Activated CD4-positive, alpha-beta T cell treated with anti-CD3 and anti-CD28 coated beads for 36 hours (primary cell): ENCODE measurements around the gene UNC45A. TPM values are rescaled to one million over a fixed set of nuclear protein-coding genes. Genes with fewer than 3 reads are reported as not detected.
A peak's percentile ranks its signal among the peaks of the same experiment; 100 is the strongest.

ENCODE experiments used
- ATAC-seq: fragments of 200-7000 bp; cut with Tn5 transposase; one replicate; pipeline ENCODE4 v1.10.0; 2021; ENCODE audit warnings: mild to moderate bottlenecking, moderate library complexity
- CTCF ChIA-PET: fragments of 350-600 bp; sonication (Branson Sonifier 250); formaldehyde crosslinking; loops from one replicate; lab custom pipeline; 2021; ENCODE audit warnings: antibody characterized with exemption; lab: Charles Lee
- POLR2A ChIA-PET: fragments of 350-600 bp; sonication (Branson Sonifier 250); formaldehyde crosslinking; loops from one replicate; lab custom pipeline; 2021; ENCODE audit warnings: antibody characterized with exemption, inconsistent platforms; lab: Charles Lee
- DNase-seq: peaks from one replicate; pipeline ENCODE4 v3.0.0-alpha.2; 2020
- H3K27ac Mint-ChIP-seq: one replicate; pipeline ENCODE4 v1.8.0; 2021; ENCODE audit warnings: mixed read lengths
- H3K27me3 Mint-ChIP-seq: one replicate; pipeline ENCODE4 v1.8.0; 2021; ENCODE audit warnings: mixed read lengths
- H3K36me3 Mint-ChIP-seq: one replicate; pipeline ENCODE4 v1.8.0; 2021; ENCODE audit warnings: low read depth, mixed read lengths
- H3K4me1 Mint-ChIP-seq: one replicate; pipeline ENCODE4 v1.8.0; 2021; ENCODE audit warnings: mixed read lengths
- H3K4me3 Mint-ChIP-seq: one replicate; pipeline ENCODE4 v1.8.0; 2021; ENCODE audit warnings: mild to moderate bottlenecking, moderate library complexity, mixed read lengths
- H3K9me3 Mint-ChIP-seq: one replicate; pipeline ENCODE4 v1.8.0; 2021; ENCODE audit warnings: low read depth, mixed read lengths
- intact Hi-C, 2 experiments: fragments of 100-400 bp; cut with DNase I in 1 of 2; cut with micrococcal nuclease in 1 of 2; formaldehyde crosslinking; loops; one replicate each; pipeline versions ENCODE4 v1.14.2 to v1.15.1; 2022 to 2024; cut with DNase I, micrococcal nuclease
- total RNA-seq, 2 experiments: library from RNA; stranded (reverse); gene quantifications; one replicate each; pipeline ENCODE4 v1.2.3, GENCODE V29; 2021

UNC45A gene
- total RNA-seq, 2 experiments from 2014 or later: 51.4 to 65.6 TPM

DNA sequence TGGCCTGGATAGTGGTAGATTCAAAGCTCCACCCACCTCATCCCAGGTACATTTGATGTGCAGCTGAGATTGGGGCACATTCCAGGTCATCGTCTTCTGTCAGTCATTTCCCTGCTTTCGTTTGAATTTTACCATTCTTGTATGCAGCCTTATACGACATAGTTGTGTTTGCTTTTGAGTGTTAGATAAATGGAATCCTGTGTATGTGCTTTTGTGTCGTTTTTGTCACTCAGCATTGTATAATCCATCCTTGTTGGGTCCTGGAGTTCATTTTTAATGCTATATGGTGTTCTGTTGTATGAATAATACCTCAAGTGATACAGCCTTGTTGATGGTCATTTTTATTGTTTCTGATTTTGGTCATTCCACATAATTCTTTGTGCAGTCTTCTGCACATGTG is 26.9 kb downstream of the UNC45A start:
- H3K9me3 Mint-ChIP-seq: no peaks in the 10 kb centered on the region
- no peak overlapping the region for H3K27ac Mint-ChIP-seq
- POLR2A ChIA-PET: no interaction called here
- intact Hi-C loops: no loop called here
- CTCF ChIA-PET: interaction anchor here (10.9 kb wide), 1 partner anchor 27 kb away, joined by 139 read pairs; the partner anchor contains the start of genes HDDC3 and UNC45A
- peaks cover 57% of the 10 kb centered on the region for H3K36me3 Mint-ChIP-seq
- no peak overlapping the region for H3K4me3 Mint-ChIP-seq
- no peak for DNase-seq
- no peaks in the 10 kb centered on the region for H3K27me3 Mint-ChIP-seq
- no peak for ATAC-seq
- peaks cover 4% of the 10 kb centered on the region for H3K4me1 Mint-ChIP-seq

DNA sequence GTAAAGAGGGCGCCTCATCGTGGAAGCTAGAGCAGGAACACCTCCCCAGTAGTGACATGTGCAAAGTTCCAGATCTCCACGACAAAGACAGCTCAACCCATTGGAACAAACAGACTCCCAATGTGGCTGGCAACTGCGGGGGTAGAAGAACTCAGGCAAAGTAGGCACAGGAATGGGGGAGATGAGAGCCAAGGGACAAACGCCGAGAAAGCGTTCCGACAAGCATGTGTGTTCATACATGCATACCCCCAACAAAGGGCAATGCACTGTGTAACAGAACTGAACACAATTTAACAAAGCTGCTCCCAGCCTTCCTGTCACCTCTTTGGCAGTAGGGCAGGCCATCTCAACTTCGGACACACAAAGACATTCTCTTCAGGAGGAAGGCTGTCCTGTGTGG is 31.2 kb downstream of the UNC45A start:
- H3K9me3 Mint-ChIP-seq: no peaks in the 10 kb centered on the region
- intact Hi-C loops: no loop called here
- ATAC-seq (no peak), DNase-seq (no peak)
- ChIA-PET POLR2A (no interaction called here), CTCF (interaction anchor here (0.5 to 1.5 kb wide), 4 partner anchors 13 to 840 kb away, joined by 3 to 5 read pairs (median 3); no protein-coding TSS in a partner anchor)
- H3K36me3 Mint-ChIP-seq: peaks cover 70% of the 10 kb centered on the region
- H3K27ac Mint-ChIP-seq: peak overlapping the region; percentile 70
- H3K4me1 Mint-ChIP-seq: no peaks in the 10 kb centered on the region
- H3K27me3 Mint-ChIP-seq: no peaks in the 10 kb centered on the region
- H3K4me3 Mint-ChIP-seq: no peak overlapping the region

DNA sequence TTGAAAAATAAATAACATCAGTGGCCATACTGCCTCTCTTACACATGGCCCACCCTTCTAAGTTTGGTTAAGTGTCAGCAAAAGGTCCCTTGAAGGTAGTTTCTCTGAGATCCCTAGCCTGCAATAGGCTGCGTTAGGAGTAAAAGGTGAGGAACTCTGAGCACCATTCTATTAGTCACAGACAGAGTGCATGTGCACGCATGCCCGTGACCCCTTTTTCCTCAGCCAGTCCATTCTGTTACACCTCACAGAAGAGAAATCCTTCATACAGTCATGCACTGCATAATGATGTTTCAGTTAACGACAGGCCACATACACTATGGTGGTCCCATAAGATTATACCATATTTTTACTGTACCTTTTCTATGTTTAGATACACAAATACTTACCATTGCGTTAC is 32.1 kb downstream of the UNC45A start:
- no peaks in the 10 kb centered on the region for H3K4me1 Mint-ChIP-seq
- DNase-seq: no peak
- no peak overlapping the region for H3K27ac Mint-ChIP-seq
- ChIA-PET CTCF (interaction anchor here (0.6 to 1.5 kb wide), 2 partner anchors 12 to 31 kb away, joined by 5 read pairs; no protein-coding TSS in a partner anchor), POLR2A (no interaction called here)
- no peaks in the 10 kb centered on the region for H3K9me3 Mint-ChIP-seq
- ATAC-seq: no peak
- no peaks in the 10 kb centered on the region for H3K27me3 Mint-ChIP-seq
- no peak overlapping the region for H3K4me3 Mint-ChIP-seq
- H3K36me3 Mint-ChIP-seq: peaks cover 64% of the 10 kb centered on the region
- intact Hi-C loops: no loop called here

DNA sequence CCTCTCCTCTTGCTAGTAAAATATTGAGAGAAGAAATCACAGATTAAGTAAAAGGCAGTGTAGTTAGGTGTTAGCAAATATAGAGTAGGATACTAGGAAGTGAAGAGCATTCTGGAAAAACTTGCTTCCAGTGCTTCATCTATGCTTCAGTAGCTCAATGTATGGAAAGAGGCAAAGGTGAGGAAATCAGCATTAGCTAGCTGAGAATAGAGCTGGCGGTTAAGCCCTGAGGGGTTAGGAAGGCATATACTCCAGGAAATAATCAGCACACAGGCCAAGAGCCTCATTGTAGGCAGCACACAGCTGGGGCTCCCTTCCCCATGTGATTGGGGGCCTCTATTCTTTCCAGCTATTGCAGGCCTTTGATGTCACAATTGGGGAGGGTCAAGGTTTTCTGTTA is 33.3 kb downstream of the UNC45A start:
- intact Hi-C loops: no loop called here
- DNase-seq (no peak), ATAC-seq (no peak)
- no peaks in the 10 kb centered on the region for H3K4me1 Mint-ChIP-seq
- no peak overlapping the region for H3K4me3 Mint-ChIP-seq
- no peak overlapping the region for H3K27ac Mint-ChIP-seq
- CTCF ChIA-PET: interaction anchor here (1.2 to 3.3 kb wide), 2 partner anchors 11 to 14 kb away, joined by 3 to 19 read pairs; partner anchors contain the start of gene RCCD1
- POLR2A ChIA-PET: no interaction called here
- H3K27me3 Mint-ChIP-seq: no peaks in the 10 kb centered on the region
- H3K36me3 Mint-ChIP-seq: peaks cover 60% of the 10 kb centered on the region
- H3K9me3 Mint-ChIP-seq: no peaks in the 10 kb centered on the region

DNA sequence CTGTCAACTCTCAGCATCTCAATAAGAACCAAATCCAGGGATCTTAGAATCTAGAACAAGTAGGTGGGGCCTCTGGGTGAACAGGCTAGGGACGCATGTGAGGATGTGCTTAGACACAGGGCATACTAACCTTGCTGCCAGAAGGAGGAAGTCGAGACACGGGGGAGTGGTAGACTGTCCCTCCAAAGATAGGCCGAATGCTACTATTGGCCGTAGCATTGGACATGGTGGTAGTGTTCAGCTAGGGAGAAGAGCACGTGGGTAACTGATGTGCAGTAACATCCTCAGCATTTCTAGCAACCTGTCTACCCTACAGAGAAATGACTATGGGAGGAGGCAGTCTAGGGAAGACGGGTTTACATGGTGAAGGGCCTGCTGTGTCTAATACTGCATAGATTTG is 35.2 kb downstream of the UNC45A start:
- H3K27ac Mint-ChIP-seq: no peak overlapping the region
- no peak for ATAC-seq
- no peaks in the 10 kb centered on the region for H3K4me1 Mint-ChIP-seq
- peaks cover 62% of the 10 kb centered on the region for H3K36me3 Mint-ChIP-seq
- no peak for DNase-seq
- H3K27me3 Mint-ChIP-seq: no peaks in the 10 kb centered on the region
- intact Hi-C loops: no loop called here
- H3K9me3 Mint-ChIP-seq: no peaks in the 10 kb centered on the region
- POLR2A ChIA-PET: no interaction called here
- no peak overlapping the region for H3K4me3 Mint-ChIP-seq
- CTCF ChIA-PET: interaction anchor here (0.7 to 3.3 kb wide), 3 partner anchors 9 to 85 kb away, joined by 3 to 19 read pairs (median 3); no protein-coding TSS in a partner anchor

DNA sequence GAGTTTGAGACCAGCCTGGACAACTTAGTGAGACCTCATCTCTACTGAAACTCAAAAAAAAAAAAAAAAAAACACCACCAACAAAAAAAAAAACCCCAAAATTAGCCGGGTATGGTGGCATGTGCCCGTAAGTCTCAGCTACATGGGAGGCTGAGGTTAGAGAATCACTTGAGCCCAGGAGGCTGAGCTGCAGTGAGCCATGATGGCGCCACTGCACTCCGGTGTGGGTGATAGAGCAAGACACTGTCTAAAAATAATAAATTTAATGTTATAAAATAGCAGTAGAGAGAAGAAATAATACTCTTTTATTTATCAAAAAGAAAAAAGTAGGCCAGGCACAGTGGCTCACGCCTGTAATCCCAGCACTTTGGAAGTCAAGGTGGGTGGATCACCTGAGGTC is 37.0 kb downstream of the UNC45A start:
- DNase-seq (no peak), ATAC-seq (no peak)
- intact Hi-C loops: no loop called here
- Mint-ChIP-seq H3K4me1 (no peaks in the 10 kb centered on the region), H3K9me3 (no peaks in the 10 kb centered on the region), H3K36me3 (peaks cover 64% of the 10 kb centered on the region), H3K4me3 (no peak overlapping the region), H3K27ac (no peak overlapping the region), H3K27me3 (no peaks in the 10 kb centered on the region)
- POLR2A ChIA-PET: interaction anchor here (0.7 to 1.4 kb wide), 2 partner anchors 9 to 33 kb away, joined by 4 to 6 read pairs; no protein-coding TSS in a partner anchor
- CTCF ChIA-PET: no interaction called here

DNA sequence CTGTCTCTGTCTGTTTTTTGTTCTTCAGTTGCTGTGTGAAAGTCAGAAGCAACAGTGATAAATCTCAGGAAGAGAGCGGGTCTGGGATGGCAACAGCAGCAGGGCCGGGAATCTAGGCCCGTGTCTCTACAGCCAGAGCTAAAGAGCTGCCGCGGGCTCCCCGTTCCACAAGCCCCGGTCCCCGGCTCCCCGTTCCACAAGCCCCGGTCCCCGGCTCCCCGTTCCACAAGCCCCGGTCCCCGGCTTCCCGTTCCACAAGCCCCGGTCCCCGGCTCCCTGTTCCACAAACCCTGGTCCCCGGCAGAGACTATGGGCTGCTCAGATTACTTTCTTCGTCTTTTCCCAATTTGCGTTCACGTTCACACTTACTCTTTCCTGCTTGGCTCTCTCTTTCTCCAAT is 39.1 kb downstream of the UNC45A start:
- no peaks in the 10 kb centered on the region for H3K27me3 Mint-ChIP-seq
- H3K4me1 Mint-ChIP-seq: no peaks in the 10 kb centered on the region
- H3K36me3 Mint-ChIP-seq: peaks cover 60% of the 10 kb centered on the region
- CTCF ChIA-PET: no interaction called here
- H3K27ac Mint-ChIP-seq: no peak overlapping the region
- POLR2A ChIA-PET: no interaction called here
- H3K4me3 Mint-ChIP-seq: no peak overlapping the region
- no peak for DNase-seq
- intact Hi-C loops: no loop called here
- H3K9me3 Mint-ChIP-seq: no peaks in the 10 kb centered on the region
- ATAC-seq: no peak

DNA sequence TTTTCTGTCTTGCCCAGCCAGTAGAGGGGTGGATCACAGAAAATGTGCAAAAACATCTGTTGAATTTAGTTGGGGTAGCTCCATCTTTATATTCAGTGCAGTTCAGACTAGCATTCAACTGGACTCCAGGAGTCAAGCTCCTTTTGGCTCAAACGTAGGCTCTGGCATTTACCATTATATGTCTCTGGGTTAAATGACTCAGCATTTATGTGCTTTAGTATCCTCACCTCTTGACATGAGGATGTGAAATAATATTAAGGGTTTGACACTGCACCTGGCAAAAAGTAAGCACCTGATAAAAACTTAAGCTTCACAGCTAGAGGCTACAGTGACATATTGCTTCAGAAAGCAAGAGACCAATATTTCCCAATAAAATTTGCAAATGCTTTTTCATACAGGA is 44.5 kb downstream of the UNC45A start:
- DNase-seq: no peak

DNA sequence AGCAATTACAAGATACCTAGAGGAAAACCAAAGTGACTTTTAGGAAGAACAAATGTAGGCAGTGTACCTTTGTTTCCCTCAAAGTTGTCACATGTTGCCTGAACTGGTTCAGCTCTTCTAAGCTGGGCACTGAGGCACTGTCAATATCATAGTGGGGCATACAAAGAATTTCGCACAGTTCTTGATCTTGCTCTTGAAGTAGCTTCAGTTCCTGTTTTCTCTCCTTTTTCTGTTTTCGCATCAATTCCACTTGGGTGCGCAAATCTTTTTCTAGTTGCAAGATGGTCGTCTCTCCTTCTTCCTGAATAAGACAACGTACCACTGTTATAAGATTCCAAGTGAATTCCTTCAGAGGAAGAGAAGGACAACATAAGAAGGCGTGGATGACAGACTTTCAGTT is 46.6 kb downstream of the UNC45A start:
- CTCF ChIA-PET: interaction anchor here (1.1 to 1.4 kb wide), 3 partner anchors 25 to 290 kb away, joined by 3 to 6 read pairs (median 3); no protein-coding TSS in a partner anchor
- intact Hi-C loops: no loop called here
- DNase-seq: no peak
- Mint-ChIP-seq H3K27me3 (no peaks in the 10 kb centered on the region), H3K9me3 (no peaks in the 10 kb centered on the region), H3K4me1 (peaks cover 9% of the 10 kb centered on the region), H3K36me3 (peaks cover 64% of the 10 kb centered on the region), H3K4me3 (no peak overlapping the region), H3K27ac (no peak overlapping the region)
- no peak for ATAC-seq
- POLR2A ChIA-PET: interaction anchor here (0.7 to 1.0 kb wide), 2 partner anchors 10 to 1502 kb away, joined by 3 to 6 read pairs; no protein-coding TSS in a partner anchor

More for the DNA sequence above, 44.5 kb downstream of the UNC45A start:
- no peak for ATAC-seq
- ChIA-PET POLR2A (interaction anchor here (1.2 to 1.5 kb wide), 2 partner anchors 13 to 54 kb away, joined by 3 to 4 read pairs; no protein-coding TSS in a partner anchor), CTCF (interaction anchor here (0.7 to 1.4 kb wide), 5 partner anchors 9 to 47 kb away, joined by 3 to 6 read pairs (median 5); partner anchors contain the start of gene HDDC3)
- Mint-ChIP-seq H3K4me1 (peaks cover 9% of the 10 kb centered on the region), H3K4me3 (no peak overlapping the region), H3K27ac (no peak overlapping the region), H3K9me3 (no peaks in the 10 kb centered on the region), H3K36me3 (peaks cover 78% of the 10 kb centered on the region), H3K27me3 (no peaks in the 10 kb centered on the region)
- intact Hi-C loops: no loop called here

DNA sequence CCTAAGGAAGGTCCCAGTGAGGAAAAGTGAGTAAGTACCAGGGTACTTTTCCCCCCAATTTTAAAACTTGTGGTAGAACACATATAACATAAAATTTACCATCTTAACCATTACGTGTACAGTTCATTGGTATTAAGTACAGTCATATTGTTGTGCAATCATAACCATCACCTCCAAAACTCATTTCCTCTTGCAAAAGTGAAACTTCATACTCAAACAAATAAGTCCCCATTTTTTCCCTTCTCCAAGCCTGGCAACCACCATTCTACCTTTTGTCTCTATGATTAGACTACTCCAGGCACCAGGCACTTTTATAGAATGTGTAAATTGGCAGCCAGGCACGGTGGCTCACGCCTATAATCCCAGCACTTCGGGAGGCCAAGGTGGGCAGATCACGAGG is 47.0 kb downstream of the UNC45A start:
- Mint-ChIP-seq H3K4me1 (peaks cover 11% of the 10 kb centered on the region), H3K27me3 (no peaks in the 10 kb centered on the region), H3K9me3 (no peaks in the 10 kb centered on the region), H3K27ac (peak overlapping the region; percentile 32), H3K36me3 (peaks cover 62% of the 10 kb centered on the region), H3K4me3 (no peak overlapping the region)
- intact Hi-C loops: no loop called here
- ATAC-seq (peak; percentile 57), DNase-seq (no peak)
- ChIA-PET POLR2A (no interaction called here), CTCF (interaction anchor here (0.8 to 1.9 kb wide), 3 partner anchors 16 to 49 kb away, joined by 3 to 6 read pairs (median 3); no protein-coding TSS in a partner anchor)

DNA sequence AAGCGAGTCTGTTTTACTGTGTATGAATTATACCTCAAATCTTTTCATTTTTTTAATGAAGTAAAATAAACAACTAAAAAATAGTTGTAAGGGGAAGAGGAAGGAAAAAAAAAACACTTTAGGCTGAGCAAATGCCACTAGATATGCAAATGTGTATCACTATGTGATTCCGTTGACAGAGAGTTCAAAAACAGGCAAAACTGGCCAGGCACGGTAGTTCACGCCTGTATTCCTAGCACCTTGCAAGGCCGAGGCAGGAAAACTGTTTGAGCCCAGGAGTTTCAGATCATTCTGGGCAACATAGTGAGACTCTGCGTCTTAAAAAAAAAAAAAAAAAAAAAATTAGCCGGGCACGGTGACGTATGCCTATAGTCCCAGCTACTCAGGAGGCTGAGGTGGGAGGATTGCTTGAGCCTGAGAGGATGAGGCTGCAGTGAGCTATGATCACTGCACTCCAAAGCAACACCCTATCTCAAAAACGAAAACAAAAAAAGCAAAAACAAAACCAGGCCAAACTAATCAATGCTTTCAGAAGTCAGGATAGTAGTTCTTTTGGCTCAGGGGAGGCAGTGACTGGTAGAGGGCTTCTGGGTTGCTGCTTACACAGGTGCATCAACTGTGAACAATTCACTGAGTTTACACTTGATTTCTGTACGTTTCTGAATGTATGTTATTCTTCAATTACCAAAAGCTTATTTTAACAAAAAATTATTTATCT is 51.9 kb downstream of the UNC45A start:
- no peak overlapping the region for H3K4me3 Mint-ChIP-seq
- DNase-seq (no peak), ATAC-seq (no peak)
- intact Hi-C loops: no loop called here
- POLR2A ChIA-PET: no interaction called here
- CTCF ChIA-PET: interaction anchor here (1.1 to 3.6 kb wide), 6 partner anchors 28 to 84 kb away, joined by 4 to 11 read pairs (median 5); partner anchors contain the start of genes HDDC3, MAN2A2 and UNC45A
- peaks cover 26% of the 10 kb centered on the region for H3K4me1 Mint-ChIP-seq
- H3K36me3 Mint-ChIP-seq: peaks cover 31% of the 10 kb centered on the region
- H3K27ac Mint-ChIP-seq: no peak overlapping the region
- no peaks in the 10 kb centered on the region for H3K9me3 Mint-ChIP-seq
- H3K27me3 Mint-ChIP-seq: no peaks in the 10 kb centered on the region
